Activated CD4-positive, alpha-beta T cell treated with anti-CD3 and anti-CD28 coated beads for 24 hours (primary cell): ENCODE data around the gene CCDC77.
A peak's percentile ranks its signal among the peaks of the same experiment; 100 is the strongest.
"Not testable (repeated sequence)": the region's sequence is repeated elsewhere in the genome, so short reads cannot be mapped to it uniquely, and the experiment has no call there.

Experiments used
- DNase-seq, 2 donors: peaks; one replicate each; pipeline ENCODE4 v3.0.0-alpha.2; 2020; ENCODE audit warnings: low read depth in 2 of 2

CCDC77 gene

GRCh38 chr12:401235-402028 lies at the start of gene CCDC77:
Gene CCDC77, plus strand, starts transcription at chr12:401644. Its CDS starts 7,740 bp downstream, at chr12:409384.
- DNase-seq, result peak; percentile 85

DNA sequence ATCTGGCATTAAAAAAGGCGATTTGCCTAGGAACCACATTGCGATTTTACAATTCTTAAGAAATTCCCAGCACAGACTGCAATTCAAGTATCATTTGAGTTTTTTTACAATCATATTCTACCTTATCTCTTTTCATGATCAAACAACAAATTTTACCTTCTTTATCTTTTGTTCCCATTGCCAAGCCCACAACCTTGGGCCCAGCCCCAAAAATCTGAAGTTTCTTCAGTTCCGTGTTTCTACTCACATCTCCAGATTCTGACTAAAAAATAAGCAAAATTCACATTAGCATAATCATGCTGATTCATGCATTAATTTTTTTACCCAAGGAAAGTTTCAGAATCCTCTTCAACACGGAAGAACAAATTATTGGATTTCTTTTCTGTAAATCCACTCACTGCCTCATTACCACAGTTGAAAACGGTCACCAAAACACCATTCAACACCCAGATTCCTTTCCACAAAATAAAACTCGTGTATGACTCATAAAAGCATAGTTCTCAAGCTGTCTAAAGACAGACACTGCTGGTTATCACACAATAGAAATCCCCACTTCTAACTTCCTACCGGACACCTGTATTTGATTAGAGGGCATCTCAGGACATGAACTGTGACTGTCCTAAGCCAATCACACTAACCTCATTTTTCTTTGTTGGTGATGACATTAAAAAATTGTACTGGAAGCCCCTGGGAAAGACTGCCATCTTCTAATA lies 45.0 kb upstream of the CCDC77 start:
- no peak for DNase-seq

GRCh38 chr12:359091-359490 lies 42.4 kb upstream of the CCDC77 start:
- DNase-seq, result no peak

- no peak for DNase-seq
These were observed 34.6 kb upstream of the CCDC77 start for GRCh38 chr12:366820-367219.

GRCh38 chr12:367972-368371 lies 33.5 kb upstream of the CCDC77 start:
- no peak for DNase-seq

DNA sequence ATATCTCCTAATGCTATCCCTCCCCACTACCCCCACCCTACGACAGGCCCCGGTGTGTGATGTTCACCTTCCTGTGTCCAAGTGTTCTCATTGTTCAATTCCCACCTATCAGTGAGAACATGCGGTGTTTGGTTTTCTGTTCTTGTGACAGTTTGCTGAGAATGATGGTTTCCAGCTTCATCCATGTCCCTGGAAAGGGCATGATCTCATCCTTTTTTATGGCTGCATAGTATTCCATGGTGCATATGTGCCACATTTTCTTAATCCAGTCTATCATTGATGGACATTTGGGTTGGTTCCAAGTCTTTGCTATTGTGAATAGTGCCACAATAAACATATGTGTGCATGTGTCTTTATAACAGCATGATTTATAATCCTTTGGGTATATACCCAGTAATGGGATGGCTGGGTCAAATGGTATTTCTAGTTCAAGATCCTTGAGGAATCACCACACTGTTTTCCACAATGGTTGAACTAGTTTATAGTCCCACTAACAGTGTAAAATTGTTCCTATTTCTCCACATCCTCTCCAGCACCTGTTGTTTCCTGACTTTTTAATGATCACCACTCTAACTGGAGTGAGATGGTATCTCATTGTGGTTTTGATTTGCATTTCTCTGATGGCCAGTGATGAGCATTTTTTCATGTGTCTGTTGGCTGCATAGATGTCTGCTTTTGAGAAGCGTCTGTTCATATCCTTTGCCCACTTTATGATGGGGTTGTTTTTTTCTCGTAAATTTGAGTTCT lies 30.5 kb upstream of the CCDC77 start:
- not testable (repeated sequence) for DNase-seq

DNA sequence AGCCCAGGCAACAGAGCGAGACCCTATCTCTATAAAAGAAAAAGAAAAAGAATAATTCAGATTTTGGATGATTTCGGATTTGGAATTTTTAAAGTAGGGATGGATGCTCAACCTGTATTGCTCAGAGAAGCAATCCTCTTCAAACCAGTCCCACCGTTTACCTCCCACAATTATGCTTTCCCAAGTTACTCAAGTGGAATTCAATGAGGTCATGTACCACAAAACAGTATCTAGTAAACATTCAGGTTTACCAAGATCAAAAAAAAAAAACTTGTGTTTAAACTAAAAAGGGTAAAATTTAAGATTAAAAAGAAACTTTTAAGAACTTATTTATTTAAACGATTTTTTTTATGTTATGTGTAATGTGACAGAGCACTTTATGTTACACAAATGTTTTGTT lies 14.8 kb upstream of the CCDC77 start:
- DNase-seq, result no peak

GRCh38 chr12:388012-388411 lies 13.4 kb upstream of the CCDC77 start:
- DNase-seq, result no peak

DNA sequence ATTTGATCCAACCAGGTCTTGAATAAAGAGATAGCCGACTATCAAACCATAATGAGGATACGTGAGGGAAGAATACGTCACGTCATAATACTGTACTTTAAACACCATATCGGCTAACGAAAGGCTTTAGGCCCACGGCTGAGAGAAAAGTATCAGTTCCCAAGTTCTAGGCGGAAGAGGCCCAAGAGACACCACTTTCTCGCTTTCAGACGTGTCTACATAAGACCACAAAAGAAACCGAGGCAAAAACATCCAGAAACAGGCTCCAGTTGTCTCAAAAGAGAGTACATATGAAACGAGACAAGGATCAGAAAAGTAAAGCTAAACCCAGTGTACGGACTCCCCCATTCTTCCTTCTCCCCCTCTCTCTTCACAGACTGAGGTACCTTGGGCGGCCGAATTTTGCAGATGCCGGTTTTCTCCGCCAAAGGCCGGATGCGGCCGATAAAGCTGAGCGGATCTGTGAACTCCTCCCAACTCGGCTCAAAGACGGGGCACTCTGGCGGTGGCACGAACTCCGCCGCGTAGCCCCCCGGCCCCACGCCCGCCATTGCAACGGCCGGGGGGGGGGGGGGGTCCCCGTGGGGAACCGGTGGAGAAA lies 12.8 kb upstream of the CCDC77 start:
- DNase-seq, result no peak

GRCh38 chr12:389142-390096 lies 12.0 kb upstream of the CCDC77 start, which contains the start of gene KDM5A:
Gene KDM5A, minus strand, starts transcription at chr12:389320. Its CDS starts 229 bp downstream, at chr12:389091.
- DNase-seq, result peak; percentile 75 to 84

- no peak for DNase-seq
These were observed 616 bp upstream of the CCDC77 start for GRCh38 chr12:400828-401227.

DNA sequence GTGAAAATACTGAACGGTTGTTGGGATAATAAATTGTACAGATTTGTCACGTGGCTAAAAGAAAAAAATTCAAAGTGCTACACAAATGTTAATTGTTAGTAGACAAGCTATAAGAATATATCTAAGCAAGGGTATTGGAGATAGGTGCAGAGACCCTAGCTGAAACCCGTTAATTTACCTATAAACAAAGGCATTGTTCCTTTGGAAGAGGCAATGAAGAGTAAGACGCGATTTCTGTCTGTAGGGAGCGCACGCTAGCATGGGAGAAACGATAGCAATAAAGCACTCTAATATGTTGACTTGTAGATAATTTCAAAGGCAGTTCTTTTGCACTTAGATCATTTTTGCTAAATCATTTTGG lies 565 bp downstream of the CCDC77 start:
- DNase-seq, result no peak

- no peak for DNase-seq
These were observed 13.4 kb downstream of the CCDC77 start for GRCh38 chr12:414859-415258.

GRCh38 chr12:418432-418831 lies 17.0 kb downstream of the CCDC77 start:
- no peak for DNase-seq

- no peak for DNase-seq
These were observed 21.1 kb downstream of the CCDC77 start for GRCh38 chr12:422526-422925.

DNA sequence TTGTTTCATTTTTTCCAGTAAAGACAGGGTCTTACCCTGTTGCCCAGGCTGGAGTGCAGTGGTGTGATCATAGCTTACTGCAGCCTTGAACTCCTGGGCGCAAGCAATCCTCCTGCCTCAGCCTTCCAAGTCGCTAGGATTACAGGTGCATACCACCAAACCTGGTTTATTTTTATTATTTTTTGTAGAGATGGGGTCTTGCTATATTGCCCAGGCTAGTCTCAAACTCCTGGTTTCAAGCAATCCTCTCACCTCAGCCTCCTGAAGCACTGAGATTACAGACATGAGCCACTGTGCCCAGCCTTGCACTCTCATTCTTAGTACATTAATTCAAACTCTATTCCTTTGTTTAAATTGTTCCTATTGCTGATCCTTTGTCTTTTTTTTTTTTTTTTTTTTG lies 34.3 kb downstream of the CCDC77 start:
- DNase-seq, result not testable (repeated sequence)

DNA sequence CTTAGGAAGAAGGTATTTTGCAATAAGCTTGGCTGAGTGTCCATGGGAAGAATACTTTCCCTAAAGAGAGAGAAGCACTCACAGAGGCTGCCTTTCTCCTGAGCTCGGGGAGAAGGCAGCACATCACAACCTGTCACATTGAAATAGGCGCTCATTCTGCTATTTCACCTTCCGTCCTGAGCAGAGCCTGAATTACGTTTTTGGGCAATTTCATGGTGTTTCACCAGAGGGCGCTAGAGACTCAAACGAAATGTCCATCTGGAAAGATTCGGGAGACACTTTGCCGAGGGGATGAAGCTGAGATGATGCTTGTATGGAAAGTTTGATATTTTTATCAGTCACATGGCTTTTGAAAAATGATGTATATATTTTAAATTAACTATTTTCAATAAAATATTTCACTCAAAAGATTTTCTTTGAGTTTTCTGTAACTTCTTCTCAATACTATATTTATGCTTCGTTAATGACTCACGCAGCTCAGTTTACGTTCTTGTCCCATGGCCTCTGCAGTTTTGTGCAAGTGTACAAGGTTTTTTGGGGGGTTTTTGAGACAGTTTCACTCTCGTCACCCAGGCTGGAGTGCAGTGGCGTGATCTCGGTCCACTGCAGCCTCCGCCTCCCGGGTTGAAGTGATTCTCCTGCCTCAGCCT lies 40.9 kb downstream of the CCDC77 start:
- peak in 1 of 2 donors; percentile 32 for DNase-seq

DNA sequence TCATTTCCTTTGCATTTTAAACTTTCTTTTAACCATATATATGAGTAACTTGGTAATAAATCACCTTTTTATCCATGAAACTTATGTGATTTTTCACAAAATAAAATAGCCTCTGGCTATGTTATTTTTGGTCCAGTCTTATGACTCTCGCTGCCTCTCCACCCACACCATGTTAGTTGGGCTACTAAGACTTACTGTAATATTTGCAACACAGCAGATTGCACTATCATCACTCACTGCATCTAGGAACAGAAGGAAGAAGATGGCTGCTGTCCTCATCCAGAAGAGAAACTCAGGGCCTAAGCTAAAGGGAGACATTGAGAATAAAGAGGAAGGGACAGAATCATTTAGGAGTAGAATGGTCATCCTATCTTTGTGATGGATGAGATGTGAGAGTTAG lies 45.7 kb downstream of the CCDC77 start:
- no peak for DNase-seq

DNA sequence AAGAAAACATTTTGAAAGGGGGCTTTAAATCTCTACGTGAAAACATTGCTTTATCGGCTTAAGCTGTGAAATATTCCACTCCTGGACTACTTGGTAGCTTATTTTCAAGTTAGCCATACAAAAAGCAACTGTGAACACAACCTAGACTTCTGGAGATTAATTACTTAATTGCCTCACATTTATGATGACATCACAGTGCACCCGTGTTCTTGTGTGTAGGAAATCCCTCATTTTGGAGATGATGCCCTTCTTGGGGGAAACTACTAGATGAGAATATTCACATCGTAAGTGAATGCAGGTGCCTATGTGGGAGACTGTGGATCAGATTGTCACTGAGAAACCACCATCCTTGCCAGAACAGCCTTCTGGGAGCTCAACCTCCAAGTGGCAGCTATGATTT lies 47.8 kb downstream of the CCDC77 start:
- DNase-seq, result no peak

- no peak for DNase-seq
These were observed 49.0 kb downstream of the CCDC77 start for GRCh38 chr12:450438-450837.
